NCI-H2196 treated with DMSO at 0.1 percent for 48 hours (cell line): Measurements from ENCODE around the gene TEAD1.

Experiments
- DNase-seq: peaks from one replicate; lab custom pipeline; 2025; ENCODE audit not compliant: unreplicated experiment; lab: John Stamatoyannopoulos, UW

The TEAD1 gene

GRCh38 chr11:12806113-12806512, 131.9 kb downstream of the TEAD1 start:
- DNase-seq: no peak

- DNase-seq: no peak
Observed at GRCh38 chr11:12807621-12808020, 133.4 kb downstream of the TEAD1 start.

GRCh38 chr11:12808519-12808918, 134.3 kb downstream of the TEAD1 start:
- no peak for DNase-seq

- DNase-seq: no peak
Observed at GRCh38 chr11:12809364-12809763, 135.1 kb downstream of the TEAD1 start.

GRCh38 chr11:12809864-12810567, 135.8 kb downstream of the TEAD1 start:
- DNase-seq: no peak

- no peak for DNase-seq
Observed at GRCh38 chr11:12810568-12810894, 136.3 kb downstream of the TEAD1 start.

- DNase-seq: no peak
Observed at GRCh38 chr11:12811861-12812260, 137.6 kb downstream of the TEAD1 start.

GRCh38 chr11:12812849-12813248, 138.6 kb downstream of the TEAD1 start:
- DNase-seq: no peak

- no peak for DNase-seq
Observed at GRCh38 chr11:12813371-12814225, 139.4 kb downstream of the TEAD1 start.

- DNase-seq: no peak
Observed at GRCh38 chr11:12815129-12815480, 140.9 kb downstream of the TEAD1 start.

- DNase-seq: no peak
Observed at GRCh38 chr11:12815931-12816494, 141.8 kb downstream of the TEAD1 start.

- no peak for DNase-seq
Observed at GRCh38 chr11:12817681-12818332, 143.6 kb downstream of the TEAD1 start.

GRCh38 chr11:12818333-12819015, 144.3 kb downstream of the TEAD1 start:
- DNase-seq: no peak

GRCh38 chr11:12822392-12823022, 148.3 kb downstream of the TEAD1 start:
- no peak for DNase-seq

- no peak for DNase-seq
Observed at GRCh38 chr11:12824281-12825041, 150.2 kb downstream of the TEAD1 start.

- no peak for DNase-seq
Observed at GRCh38 chr11:12826441-12826840, 152.2 kb downstream of the TEAD1 start.

- DNase-seq: no peak
Observed at GRCh38 chr11:12827369-12827768, 153.1 kb downstream of the TEAD1 start.

GRCh38 chr11:12827929-12828812, 153.9 kb downstream of the TEAD1 start:
- DNase-seq: peak; percentile 77

GRCh38 chr11:12829131-12829530, 154.9 kb downstream of the TEAD1 start:
- DNase-seq: no peak
